ENCODE data around the gene NPTX1. TPM values are rescaled to one million over a fixed set of nuclear protein-coding genes. Genes with fewer than 3 reads are reported as not detected.
A peak's percentile ranks its signal among the peaks of the same experiment; 100 is the strongest.

The NPTX1 gene
- total and polyA plus RNA-seq, 9 of the 15 experiments (the other 6 are each of a cell fraction or from before 2014, with no cell fraction given), result 0.04 TPM; not detected in 8

DNA sequence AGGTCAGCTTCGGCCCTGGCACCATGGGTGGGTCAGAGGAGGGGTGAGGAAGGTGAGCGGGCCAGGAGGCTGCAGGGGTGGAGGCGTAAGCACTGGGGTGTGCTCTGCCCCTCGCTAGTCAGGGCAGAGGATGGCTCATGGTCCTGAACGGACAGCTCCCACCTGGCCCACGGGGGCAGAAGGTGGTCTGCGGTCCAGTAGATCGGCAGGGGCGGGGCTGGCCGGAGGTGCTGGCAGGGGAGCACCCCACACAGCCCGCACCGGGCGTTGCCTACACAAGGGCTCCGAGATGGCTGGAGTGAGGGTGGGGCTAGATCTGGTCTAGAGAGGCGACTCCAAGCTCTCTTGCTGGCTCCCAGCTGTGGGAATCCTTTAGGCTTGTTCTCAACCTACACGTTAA is 8.2 kb downstream of the NPTX1 start:
- no peaks in the 10 kb centered on the region for H3K79me2 ChIP-seq (ENCODE audit: control insufficient read depth, insufficient read depth, low read length)
- peak; percentile 49; the same call in 1 of the 2 replicates for TF ChIP-seq ZBTB7A (IDR thresholded peaks at IDR 0.05; ENCODE audit: borderline replicate concordance, control insufficient read depth, low read depth, low read length)
- no peak for TF ChIP-seq U2AF2 (optimal IDR thresholded peaks at IDR 0.05; ENCODE audit: low read depth, low read length)
- peak; percentile 91 for TF ChIP-seq REST (IDR thresholded peaks at IDR 0.05; ENCODE audit: borderline replicate concordance)
- TF ChIP-seq REST (CRISPR knock-in tag; IDR thresholded peaks at IDR 0.05; ENCODE audit: low read depth), result peak; percentile 68; the same call in 1 of the 2 replicates
- peak; percentile 88 for TF ChIP-seq EHMT2 (IDR thresholded peaks at IDR 0.05)
- TF ChIP-seq MIER1 (IDR thresholded peaks at IDR 0.05; ENCODE audit: low read depth), result peak; percentile 81; the same call in 1 of the 2 replicates
- TF ChIP-seq FOXM1 (IDR thresholded peaks at IDR 0.05; ENCODE audit: low read depth), result no peak
- TF ChIP-seq FOXM1 (CRISPR knock-in tag; IDR thresholded peaks at IDR 0.05; ENCODE audit: low read depth), result no peak
- in situ Hi-C loops (cut with MboI), result no loop called here

More for the DNA sequence above, 8.2 kb downstream of the NPTX1 start:
- BruUV-seq (replicated peaks), result no TSS peak
- CTCF ChIA-PET (ENCODE audit: low intra/inter-chr PET ratio), result no interaction called here
- Histone ChIP-seq H3K9ac (ENCODE audit: insufficient read depth in 1 of 2, low read depth in 2 of 2, low read length in 2 of 2) (no peak overlapping the region), H2AFZ (ENCODE audit: low read depth, low read length) (no peak overlapping the region), H3K4me2 (ENCODE audit: insufficient read depth, low read length) (no peak overlapping the region), H3K4me1 (replicated peaks in 1 of 2; ENCODE audit: control insufficient read depth in 2 of 2, insufficient read depth in 2 of 2, low read length in 2 of 2) (peaks cover 0 to 7% of the 10 kb centered on the region in 2 experiments; a peak in 1 of 5 replicates), H3K4me3 (no peak overlapping the region), H3K9me3 (replicated peaks; ENCODE audit: control insufficient read depth, insufficient read depth, low read depth, low read length) (no peaks in the 10 kb centered on the region), H3K27me3 (ENCODE audit: control insufficient read depth in 2 of 2, insufficient read depth in 2 of 2, low read length in 2 of 2) (peaks cover 77 to 90% of the 10 kb centered on the region in 2 experiments; a peak in 4 of 5 replicates), H4K20me1 (replicated peaks; ENCODE audit: control insufficient read depth, insufficient read depth, low read length) (peaks cover 43% of the 10 kb centered on the region), H3K27ac (ENCODE audit: extremely low read depth, low read depth, low read length) (no peak overlapping the region), H3K36me3 (ENCODE audit: control insufficient read depth, insufficient read depth, low read length) (no peaks in the 10 kb centered on the region), H3K9me1 (ENCODE audit: control insufficient read depth, insufficient read depth, low read length) (no peaks in the 10 kb centered on the region)
- POLR2A ChIA-PET, result interaction anchor here (1.3 kb wide), 1 partner anchor 13 kb away, joined by 10 read pairs; no protein-coding TSS in a partner anchor
- intact Hi-C loops (cut with micrococcal nuclease), result no loop called here
- 2% methylated on average over 15 of the region's 16 CpGs for WGBS (ENCODE audit: insufficient coverage, low coverage, missing lambda C conversion rate)
- ATAC-seq, result peak; percentile 25; the same call in 1 of the 3 replicates
- no peak for FAIRE-seq
- DNase-seq (ENCODE audit: extremely low read depth in 1 of 4, low spot score in 3 of 4), result peak in 2 of 4 experiments; percentile 72 to 76
